CD4-positive, alpha-beta T cell treated with Interleukin-15 for 4 hours (primary cell): Measurements from ENCODE around the gene NMRK1.

Experiments used
- DNase-seq: peaks from one replicate; pipeline ENCODE4 v3.0.0-alpha.2; 2020; ENCODE audit warnings: low spot score

NMRK1 gene

DNA sequence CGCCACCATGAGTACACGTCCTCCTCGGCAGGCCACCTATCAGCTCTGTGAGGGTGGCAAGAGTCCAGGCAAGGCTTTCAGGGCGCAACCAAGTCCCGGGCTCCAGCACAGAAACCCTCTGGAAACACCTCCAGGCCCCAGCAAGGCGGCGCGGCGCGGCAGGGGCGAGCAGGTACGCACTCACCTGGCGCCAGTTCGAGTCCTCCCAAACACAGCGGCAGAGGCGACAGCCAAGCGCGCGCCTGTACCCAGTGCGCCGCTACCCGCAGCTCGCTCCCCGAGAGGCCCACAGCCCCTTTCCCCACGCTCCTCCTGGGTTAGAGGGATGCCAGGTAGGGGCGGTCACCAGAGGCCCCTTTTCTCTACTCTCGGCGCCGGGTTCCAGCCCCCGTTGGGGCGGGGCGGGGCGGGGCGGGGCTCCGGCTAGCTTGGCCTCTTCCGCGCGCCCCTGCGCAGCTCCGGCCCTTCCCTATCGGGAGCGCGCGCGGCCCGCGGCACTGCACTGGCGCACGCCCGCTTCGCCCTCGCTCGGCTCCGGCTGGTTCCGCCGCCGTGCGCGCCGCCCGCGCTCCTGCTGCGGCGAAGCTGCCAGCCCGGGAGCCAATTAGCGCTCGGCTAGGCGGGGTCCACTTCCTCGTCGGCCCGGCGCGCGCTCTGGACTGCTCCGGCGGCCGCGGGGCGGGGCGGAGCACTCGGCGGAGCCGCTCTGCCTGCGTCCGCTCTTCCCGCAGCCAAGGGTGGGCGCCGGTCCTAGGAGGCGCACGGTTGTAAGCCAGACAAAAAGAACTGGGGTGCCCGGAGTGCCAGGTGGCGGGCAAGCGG lies at the start of gene NMRK1, which contains the start of gene OSTF1:
TSS of gene NMRK1 (minus strand) at position 332 of the 822 bp plus-strand sequence. CDS start 5,040 bp downstream, outside the sequence.
TSS of gene OSTF1 (plus strand) at position 691 of the 822 bp plus-strand sequence. CDS start 179 bp downstream, outside the sequence.
- peak; percentile 94 for DNase-seq

DNA sequence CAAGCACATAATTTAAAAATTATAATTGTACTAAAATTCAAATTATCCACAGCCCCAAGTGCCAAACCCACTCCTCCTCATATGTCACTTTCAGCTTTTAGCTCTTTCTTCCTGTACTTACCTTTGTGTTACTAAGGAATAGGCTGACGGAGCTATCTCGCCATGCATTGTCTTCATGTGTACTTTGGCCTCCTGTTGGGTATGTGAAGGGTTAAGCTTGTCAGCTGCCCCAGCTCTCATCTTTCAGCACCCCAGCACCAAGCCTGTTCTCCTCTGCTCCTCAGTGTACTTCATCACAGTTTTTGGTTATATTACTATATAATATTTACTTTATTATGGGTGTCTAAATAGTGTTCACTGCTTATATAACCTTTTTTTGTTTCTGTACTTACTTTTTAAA lies 46.5 kb upstream of the NMRK1 start:
- DNase-seq = no peak

- DNase-seq = no peak
These were observed 45.4 kb upstream of the NMRK1 start for GRCh38 chr9:75133396-75133795.

DNA sequence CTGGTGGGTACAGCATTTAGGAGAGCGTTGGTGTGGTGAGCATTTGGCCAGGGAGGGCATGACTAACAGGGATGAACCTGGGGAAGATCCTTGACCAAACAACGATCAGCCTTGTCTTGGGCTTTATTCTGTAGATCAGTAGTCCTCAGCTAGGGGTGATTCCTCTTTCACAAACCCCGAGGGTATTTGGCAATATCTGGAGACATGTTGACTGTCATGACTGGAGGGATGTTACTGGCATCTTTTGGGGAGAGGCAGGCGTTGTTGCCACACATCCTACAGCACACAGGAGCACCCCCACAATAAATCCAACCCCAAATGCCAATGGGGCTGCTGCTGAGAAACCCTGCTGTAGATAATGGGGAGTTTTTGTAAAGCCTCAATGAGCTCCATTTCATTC lies 44.3 kb upstream of the NMRK1 start:
- DNase-seq = no peak

DNA sequence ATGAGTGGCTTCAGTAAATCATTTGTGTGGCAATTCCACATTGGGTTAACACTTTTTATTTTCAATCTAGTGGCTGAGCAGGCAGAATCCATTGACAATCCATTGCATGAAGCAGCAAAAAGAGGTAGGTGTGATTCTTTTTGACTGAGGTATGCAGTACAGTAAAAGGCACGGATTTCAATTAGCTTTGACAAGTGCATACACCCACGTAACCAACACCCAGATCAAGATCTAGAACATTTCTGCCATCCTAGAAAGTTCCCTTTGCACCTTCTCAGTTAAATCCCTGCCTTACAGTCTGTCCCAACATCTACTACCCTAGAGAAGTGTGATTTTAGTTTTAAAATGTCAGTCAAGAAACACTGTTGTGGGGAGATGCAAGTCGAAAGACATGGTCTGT lies 43.7 kb upstream of the NMRK1 start:
- no peak for DNase-seq

- no peak for DNase-seq
These were observed 42.8 kb upstream of the NMRK1 start for GRCh38 chr9:75130621-75131230.

DNA sequence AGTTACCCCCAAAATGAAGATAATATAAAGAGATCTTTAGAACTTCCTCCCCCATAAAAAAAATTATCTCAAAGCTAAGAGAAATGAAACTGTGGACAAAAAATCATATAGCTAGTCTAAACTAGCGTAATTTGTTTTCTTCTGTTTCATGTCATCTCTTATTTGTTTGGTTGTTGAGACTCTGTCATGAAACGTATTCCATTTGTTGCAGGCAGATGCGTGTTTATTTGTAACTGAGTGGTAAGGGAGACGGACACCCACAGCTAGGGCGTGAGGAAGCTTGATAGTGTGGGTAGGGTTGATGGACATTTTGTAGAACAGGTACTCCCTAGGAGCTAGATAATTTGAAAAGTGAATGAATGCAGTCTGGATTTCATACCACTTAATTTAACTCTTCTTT lies 42.2 kb upstream of the NMRK1 start:
- DNase-seq = no peak

DNA sequence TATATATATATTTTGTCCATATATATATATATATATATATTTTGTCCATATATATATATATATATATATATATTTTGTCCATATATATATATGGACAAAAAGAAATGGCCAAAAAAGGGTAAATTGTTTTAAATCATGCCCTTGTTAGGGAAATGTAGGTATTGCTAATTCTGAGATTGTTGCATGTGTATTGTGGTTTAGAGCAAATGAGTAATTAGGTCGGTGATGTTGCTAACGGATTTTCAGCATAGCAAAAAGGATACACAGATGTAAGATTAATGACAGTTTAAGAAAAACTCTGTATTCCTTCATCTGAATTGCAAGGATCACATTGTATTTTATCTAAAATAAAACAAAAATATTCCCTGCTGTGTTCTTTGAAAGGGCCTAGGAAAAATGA lies 40.6 kb upstream of the NMRK1 start:
- no peak for DNase-seq

GRCh38 chr9:75123696-75124095 lies 35.7 kb upstream of the NMRK1 start:
- DNase-seq = no peak

- no peak for DNase-seq
These were observed 34.1 kb upstream of the NMRK1 start for GRCh38 chr9:75121914-75122558.

- DNase-seq = no peak
These were observed 32.7 kb upstream of the NMRK1 start for GRCh38 chr9:75120686-75121085.

- DNase-seq = no peak
These were observed 29.6 kb upstream of the NMRK1 start for GRCh38 chr9:75117564-75117963.

DNA sequence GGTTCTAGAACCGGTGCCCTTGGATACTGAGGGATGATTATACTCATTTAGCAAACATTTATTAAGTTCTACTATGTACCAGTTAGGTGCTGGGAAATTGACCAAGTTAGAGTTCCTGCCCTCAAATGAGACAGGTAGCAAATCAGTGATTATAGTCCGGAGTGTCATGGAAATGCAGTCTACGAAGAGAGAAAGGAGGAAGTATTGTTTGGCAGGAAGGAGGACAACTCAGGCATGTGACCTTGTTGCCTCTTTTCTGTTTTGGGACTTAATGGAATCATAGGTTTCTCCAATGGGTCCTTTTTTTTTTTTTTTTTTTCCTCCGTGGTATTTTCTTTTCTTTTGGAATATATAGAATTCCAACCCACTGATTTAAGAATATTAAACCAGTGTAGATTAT lies 28.4 kb upstream of the NMRK1 start:
- DNase-seq = no peak

GRCh38 chr9:75112789-75113188 lies 24.8 kb upstream of the NMRK1 start:
- no peak for DNase-seq

GRCh38 chr9:75111019-75111622 lies 23.2 kb upstream of the NMRK1 start:
- DNase-seq = no peak

- DNase-seq = no peak
These were observed 21.4 kb upstream of the NMRK1 start for GRCh38 chr9:75109210-75109839.

- DNase-seq = no peak
These were observed 20.6 kb upstream of the NMRK1 start for GRCh38 chr9:75108571-75108970.

- DNase-seq = no peak
These were observed 18.9 kb upstream of the NMRK1 start for GRCh38 chr9:75106857-75107256.

DNA sequence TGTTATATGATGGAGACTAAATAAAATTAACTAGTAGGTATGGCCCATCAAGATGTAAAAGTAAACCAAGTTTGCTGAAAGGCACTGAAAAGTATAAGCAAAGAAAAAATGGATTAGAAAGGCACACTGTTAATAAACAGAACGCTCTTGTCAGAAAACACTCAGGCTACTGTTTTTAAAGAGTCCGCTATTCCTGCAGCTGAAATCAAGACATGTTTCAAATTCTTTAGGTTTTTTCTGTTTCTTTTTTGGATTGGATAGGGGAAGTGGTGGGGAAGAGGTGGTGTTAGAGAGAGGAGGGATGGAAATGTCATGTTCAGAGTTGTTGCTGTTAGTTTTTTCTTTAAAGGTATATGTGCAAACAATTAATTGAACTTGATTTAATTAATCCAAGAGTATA lies 17.9 kb upstream of the NMRK1 start:
- no peak for DNase-seq

GRCh38 chr9:75105019-75105540 lies 17.1 kb upstream of the NMRK1 start:
- DNase-seq = no peak

DNA sequence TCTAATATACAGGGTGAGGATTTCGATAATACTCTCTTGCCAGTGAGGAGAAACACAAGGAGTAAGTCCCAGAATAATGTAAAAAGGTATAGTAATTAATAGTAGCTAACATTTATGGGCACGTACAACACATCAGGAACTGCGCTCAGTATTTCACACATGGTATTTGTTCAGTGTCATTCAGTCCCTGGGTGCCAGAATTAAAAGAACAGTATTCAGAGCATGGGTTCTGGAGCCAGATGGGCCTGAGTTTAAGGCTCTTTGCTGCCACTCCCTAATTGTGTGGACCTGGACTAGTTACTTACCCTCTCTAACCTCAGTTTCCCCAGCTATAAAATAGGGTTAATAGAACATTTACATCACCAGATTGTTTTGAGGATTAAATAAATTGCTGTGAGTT lies 16.7 kb upstream of the NMRK1 start:
- DNase-seq = no peak
